ENCODE results near the gene SMARCD1. TPM values are rescaled to one million over a fixed set of nuclear protein-coding genes. Genes with fewer than 3 reads are reported as not detected.

Gene SMARCD1
- total and polyA plus RNA-seq, 9 of the 15 experiments (the other 6 are each of a cell fraction or from before 2014, with no cell fraction given), result 0.86 to 91.7 (median 48.0) TPM

DNA sequence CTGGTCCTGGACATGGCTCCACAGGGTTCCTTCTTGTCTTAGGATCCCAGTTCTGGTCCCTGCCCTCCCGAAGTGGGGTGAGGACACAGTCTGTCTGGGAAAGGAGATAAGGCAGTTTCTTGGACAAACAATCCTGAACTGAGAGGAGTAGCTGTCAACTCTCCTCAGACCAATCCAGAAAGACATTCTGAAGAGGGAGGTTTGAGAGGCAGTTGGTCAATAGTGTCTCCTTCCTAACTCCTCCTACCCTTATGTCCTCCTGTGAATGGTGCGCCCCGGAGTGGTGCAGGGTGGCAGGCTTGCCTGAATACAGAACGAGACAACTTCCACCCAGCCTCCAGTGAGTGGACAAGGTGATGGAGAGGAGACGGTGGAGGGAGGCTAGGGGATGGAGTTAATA is 43.2 kb upstream of the SMARCD1 start (continued):
- TF ChIP-seq, protein P1, sequence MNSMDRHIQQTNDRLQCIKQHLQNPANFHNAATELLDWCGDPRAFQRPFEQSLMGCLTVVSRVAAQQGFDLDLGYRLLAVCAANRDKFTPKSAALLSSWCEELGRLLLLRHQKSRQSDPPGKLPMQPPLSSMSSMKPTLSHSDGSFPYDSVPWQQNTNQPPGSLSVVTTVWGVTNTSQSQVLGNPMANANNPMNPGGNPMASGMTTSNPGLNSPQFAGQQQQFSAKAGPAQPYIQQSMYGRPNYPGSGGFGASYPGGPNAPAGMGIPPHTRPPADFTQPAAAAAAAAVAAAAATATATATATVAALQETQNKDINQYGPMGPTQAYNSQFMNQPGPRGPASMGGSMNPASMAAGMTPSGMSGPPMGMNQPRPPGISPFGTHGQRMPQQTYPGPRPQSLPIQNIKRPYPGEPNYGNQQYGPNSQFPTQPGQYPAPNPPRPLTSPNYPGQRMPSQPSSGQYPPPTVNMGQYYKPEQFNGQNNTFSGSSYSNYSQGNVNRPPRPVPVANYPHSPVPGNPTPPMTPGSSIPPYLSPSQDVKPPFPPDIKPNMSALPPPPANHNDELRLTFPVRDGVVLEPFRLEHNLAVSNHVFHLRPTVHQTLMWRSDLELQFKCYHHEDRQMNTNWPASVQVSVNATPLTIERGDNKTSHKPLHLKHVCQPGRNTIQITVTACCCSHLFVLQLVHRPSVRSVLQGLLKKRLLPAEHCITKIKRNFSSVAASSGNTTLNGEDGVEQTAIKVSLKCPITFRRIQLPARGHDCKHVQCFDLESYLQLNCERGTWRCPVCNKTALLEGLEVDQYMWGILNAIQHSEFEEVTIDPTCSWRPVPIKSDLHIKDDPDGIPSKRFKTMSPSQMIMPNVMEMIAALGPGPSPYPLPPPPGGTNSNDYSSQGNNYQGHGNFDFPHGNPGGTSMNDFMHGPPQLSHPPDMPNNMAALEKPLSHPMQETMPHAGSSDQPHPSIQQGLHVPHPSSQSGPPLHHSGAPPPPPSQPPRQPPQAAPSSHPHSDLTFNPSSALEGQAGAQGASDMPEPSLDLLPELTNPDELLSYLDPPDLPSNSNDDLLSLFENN (IDR thresholded peaks at IDR 0.05; ENCODE audit: low read depth in 2 of 2, low read length in 2 of 2), result 0 out of 4 replicates have a peak, but pooled peaks of 1 of the 2 experiments have one; percentile 22
- TF ChIP-seq, protein P2, sequence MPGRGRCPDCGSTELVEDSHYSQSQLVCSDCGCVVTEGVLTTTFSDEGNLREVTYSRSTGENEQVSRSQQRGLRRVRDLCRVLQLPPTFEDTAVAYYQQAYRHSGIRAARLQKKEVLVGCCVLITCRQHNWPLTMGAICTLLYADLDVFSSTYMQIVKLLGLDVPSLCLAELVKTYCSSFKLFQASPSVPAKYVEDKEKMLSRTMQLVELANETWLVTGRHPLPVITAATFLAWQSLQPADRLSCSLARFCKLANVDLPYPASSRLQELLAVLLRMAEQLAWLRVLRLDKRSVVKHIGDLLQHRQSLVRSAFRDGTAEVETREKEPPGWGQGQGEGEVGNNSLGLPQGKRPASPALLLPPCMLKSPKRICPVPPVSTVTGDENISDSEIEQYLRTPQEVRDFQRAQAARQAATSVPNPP (IDR thresholded peaks at IDR 0.05; ENCODE audit: borderline replicate concordance, insufficient read depth, insufficient read length), result no peak
- no peak for TF ChIP-seq ARID3B (CRISPR knock-in tag; IDR thresholded peaks at IDR 0.05; ENCODE audit: borderline replicate concordance)
- TF ChIP-seq IFI16 (CRISPR knock-in tag; IDR thresholded peaks at IDR 0.05), result no peak
- TF ChIP-seq GTF2F1 (IDR thresholded peaks at IDR 0.05; ENCODE audit: low read depth, low read length), result no peak
- no peak for TF ChIP-seq MCM3 (IDR thresholded peaks at IDR 0.05)
- TF ChIP-seq NCOA4 (IDR thresholded peaks at IDR 0.05; ENCODE audit: partially characterized antibody), result no peak
- no peak for TF ChIP-seq KLF10 (CRISPR knock-in tag; IDR thresholded peaks at IDR 0.05)
- TF ChIP-seq, protein P3, sequence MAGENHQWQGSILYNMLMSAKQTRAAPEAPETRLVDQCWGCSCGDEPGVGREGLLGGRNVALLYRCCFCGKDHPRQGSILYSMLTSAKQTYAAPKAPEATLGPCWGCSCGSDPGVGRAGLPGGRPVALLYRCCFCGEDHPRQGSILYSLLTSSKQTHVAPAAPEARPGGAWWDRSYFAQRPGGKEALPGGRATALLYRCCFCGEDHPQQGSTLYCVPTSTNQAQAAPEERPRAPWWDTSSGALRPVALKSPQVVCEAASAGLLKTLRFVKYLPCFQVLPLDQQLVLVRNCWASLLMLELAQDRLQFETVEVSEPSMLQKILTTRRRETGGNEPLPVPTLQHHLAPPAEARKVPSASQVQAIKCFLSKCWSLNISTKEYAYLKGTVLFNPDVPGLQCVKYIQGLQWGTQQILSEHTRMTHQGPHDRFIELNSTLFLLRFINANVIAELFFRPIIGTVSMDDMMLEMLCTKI (IDR thresholded peaks at IDR 0.05; ENCODE audit: partially characterized antibody), result no peak
- TF ChIP-seq JUNB (CRISPR knock-in tag; conservative IDR thresholded peaks at IDR 0.05), result no peak
- TF ChIP-seq RFX7 (CRISPR knock-in tag; IDR thresholded peaks at IDR 0.05), result no peak
- no peak for TF ChIP-seq NFE2 (IDR thresholded peaks at IDR 0.05; ENCODE audit: low read depth)
- no peak for TF ChIP-seq CREM (IDR thresholded peaks at IDR 0.05; ENCODE audit: low read depth)
- TF ChIP-seq FUS (optimal IDR thresholded peaks at IDR 0.05; ENCODE audit: low read depth, low read length), result no peak
- no peak for TF ChIP-seq ZNF3 (CRISPR knock-in tag; IDR thresholded peaks at IDR 0.05)
- TF ChIP-seq STAG1 (CRISPR knock-in tag; IDR thresholded peaks at IDR 0.05; ENCODE audit: borderline replicate concordance), result no peak
- no peak for TF ChIP-seq ZNF232 (CRISPR knock-in tag; IDR thresholded peaks at IDR 0.05)
- TF ChIP-seq ZZZ3 (IDR thresholded peaks at IDR 0.05), result no peak
- no peak for TF ChIP-seq SMARCC2 (IDR thresholded peaks at IDR 0.05; ENCODE audit: low read depth)
- no peak for TF ChIP-seq ZNF583 (CRISPR knock-in tag; IDR thresholded peaks at IDR 0.05)
- no peak for TF ChIP-seq SLC30A9 (CRISPR knock-in tag; IDR thresholded peaks at IDR 0.05)
- TF ChIP-seq CREB1 (IDR thresholded peaks at IDR 0.05), result no peak
- TF ChIP-seq CREB1 (CRISPR knock-in tag; IDR thresholded peaks at IDR 0.05), result no peak

Measured in K562 (cell line).